ENCODE measurements around the gene ALDH9A1. TPM values are rescaled to one million over a fixed set of nuclear protein-coding genes. Genes with fewer than 3 reads are reported as not detected.

ALDH9A1 gene
- total and polyA plus RNA-seq, 2 donors (not counting 1 experiment from before 2014, with no cell fraction given): 217 to 270 TPM

- no peaks in the 10 kb centered on the region for H4K20me1 ChIP-seq (ENCODE audit: control insufficient read depth, extremely low read depth, insufficient read depth, low read length)
- no peak overlapping the region for H2AFZ ChIP-seq (ENCODE audit: low read length)
- H3K27ac ChIP-seq (ENCODE audit: insufficient read depth, low read length): no peak overlapping the region
- no peak for DNase-seq (ENCODE audit: low read depth in 2 of 2)
- H3K9ac ChIP-seq (ENCODE audit: insufficient read depth, low read length): no peak overlapping the region
- no peaks in the 10 kb centered on the region for H3K79me2 ChIP-seq (ENCODE audit: control insufficient read depth, insufficient read depth, low read length)
- peaks cover 2% of the 10 kb centered on the region for H3K4me1 ChIP-seq (ENCODE audit: control insufficient read depth, extremely low read depth, insufficient read depth, low read length)
- TF ChIP-seq, protein P1, sequence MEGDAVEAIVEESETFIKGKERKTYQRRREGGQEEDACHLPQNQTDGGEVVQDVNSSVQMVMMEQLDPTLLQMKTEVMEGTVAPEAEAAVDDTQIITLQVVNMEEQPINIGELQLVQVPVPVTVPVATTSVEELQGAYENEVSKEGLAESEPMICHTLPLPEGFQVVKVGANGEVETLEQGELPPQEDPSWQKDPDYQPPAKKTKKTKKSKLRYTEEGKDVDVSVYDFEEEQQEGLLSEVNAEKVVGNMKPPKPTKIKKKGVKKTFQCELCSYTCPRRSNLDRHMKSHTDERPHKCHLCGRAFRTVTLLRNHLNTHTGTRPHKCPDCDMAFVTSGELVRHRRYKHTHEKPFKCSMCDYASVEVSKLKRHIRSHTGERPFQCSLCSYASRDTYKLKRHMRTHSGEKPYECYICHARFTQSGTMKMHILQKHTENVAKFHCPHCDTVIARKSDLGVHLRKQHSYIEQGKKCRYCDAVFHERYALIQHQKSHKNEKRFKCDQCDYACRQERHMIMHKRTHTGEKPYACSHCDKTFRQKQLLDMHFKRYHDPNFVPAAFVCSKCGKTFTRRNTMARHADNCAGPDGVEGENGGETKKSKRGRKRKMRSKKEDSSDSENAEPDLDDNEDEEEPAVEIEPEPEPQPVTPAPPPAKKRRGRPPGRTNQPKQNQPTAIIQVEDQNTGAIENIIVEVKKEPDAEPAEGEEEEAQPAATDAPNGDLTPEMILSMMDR (conservative IDR thresholded peaks at IDR 0.05 in 1 of 2, IDR thresholded peaks at IDR 0.05 in 1 of 2; ENCODE audit: low read depth in 1 of 2, low read length in 2 of 2): no peak
- no peak for TF ChIP-seq EZH2 (IDR thresholded peaks at IDR 0.05; ENCODE audit: low read length, missing control alignments)
- no peak overlapping the region for H3K4me2 ChIP-seq (ENCODE audit: extremely low read depth, insufficient read depth, low read length)
- H3K4me3 ChIP-seq (replicated peaks in 1 of 4; ENCODE audit: control extremely low read depth in 1 of 4, insufficient read depth in 1 of 4, low read depth in 3 of 4, low read length in 4 of 4): no peak overlapping the region
- no peaks in the 10 kb centered on the region for H3K27me3 ChIP-seq (ENCODE audit: control insufficient read depth, insufficient read depth, low read length)
- no peaks in the 10 kb centered on the region for H3K9me3 ChIP-seq (ENCODE audit: control insufficient read depth, insufficient read depth, low read depth, low read length)
- H3K36me3 ChIP-seq (ENCODE audit: control insufficient read depth, insufficient read depth, low read length): peaks cover 3% of the 10 kb centered on the region
These were observed 22.6 kb downstream of the ALDH9A1 start for GRCh38 chr1:165675794-165676193.

DNA sequence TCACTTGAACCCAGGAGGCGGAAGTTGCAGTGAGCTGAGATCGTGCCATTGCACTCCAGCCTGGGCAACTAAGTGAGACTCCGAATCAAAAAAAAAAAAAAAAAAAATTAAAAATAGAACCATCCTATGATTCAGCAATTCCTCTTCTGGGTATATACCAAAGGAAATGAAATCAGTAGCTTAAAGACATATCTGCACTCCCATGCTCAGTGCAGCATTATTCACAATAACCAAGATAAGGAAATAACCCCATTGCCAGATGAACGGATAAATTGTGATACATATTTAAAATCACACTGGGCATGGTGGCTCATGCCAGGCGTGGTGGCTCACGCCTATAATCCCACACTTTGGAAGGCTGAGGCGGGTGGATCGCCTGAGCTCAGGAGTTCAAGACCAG lies 23.8 kb downstream of the ALDH9A1 start:
- Histone ChIP-seq H3K4me3 (replicated peaks in 1 of 4; ENCODE audit: control extremely low read depth in 1 of 4, insufficient read depth in 1 of 4, low read depth in 3 of 4, low read length in 4 of 4) (no peak overlapping the region), H3K9me3 (ENCODE audit: control insufficient read depth, insufficient read depth, low read depth, low read length) (no peaks in the 10 kb centered on the region), H3K4me2 (ENCODE audit: extremely low read depth, insufficient read depth, low read length) (no peak overlapping the region), H3K27me3 (ENCODE audit: control insufficient read depth, insufficient read depth, low read length) (no peaks in the 10 kb centered on the region), H3K79me2 (ENCODE audit: control insufficient read depth, insufficient read depth, low read length) (no peaks in the 10 kb centered on the region), H3K27ac (ENCODE audit: insufficient read depth, low read length) (no peak overlapping the region), H3K4me1 (ENCODE audit: control insufficient read depth, extremely low read depth, insufficient read depth, low read length) (peaks cover 2% of the 10 kb centered on the region), H2AFZ (ENCODE audit: low read length) (no peak overlapping the region), H3K36me3 (ENCODE audit: control insufficient read depth, insufficient read depth, low read length) (peaks cover 3% of the 10 kb centered on the region), H3K9ac (ENCODE audit: insufficient read depth, low read length) (no peak overlapping the region), H4K20me1 (ENCODE audit: control insufficient read depth, extremely low read depth, insufficient read depth, low read length) (no peaks in the 10 kb centered on the region)
- TF ChIP-seq, protein P1 (conservative IDR thresholded peaks at IDR 0.05 in 1 of 2, IDR thresholded peaks at IDR 0.05 in 1 of 2; ENCODE audit: low read depth in 1 of 2, low read length in 2 of 2): no peak
- DNase-seq (ENCODE audit: low read depth in 2 of 2): peak in 1 of 2 donors; percentile 33

- Histone ChIP-seq H3K27ac (ENCODE audit: insufficient read depth, low read length) (no peak overlapping the region), H3K36me3 (ENCODE audit: control insufficient read depth, insufficient read depth, low read length) (peaks cover 9% of the 10 kb centered on the region), H3K27me3 (ENCODE audit: control insufficient read depth, insufficient read depth, low read length) (no peaks in the 10 kb centered on the region), H3K4me1 (ENCODE audit: control insufficient read depth, extremely low read depth, insufficient read depth, low read length) (peaks cover 2% of the 10 kb centered on the region), H4K20me1 (ENCODE audit: control insufficient read depth, extremely low read depth, insufficient read depth, low read length) (no peaks in the 10 kb centered on the region), H3K9me3 (ENCODE audit: control insufficient read depth, insufficient read depth, low read depth, low read length) (no peaks in the 10 kb centered on the region), H3K79me2 (ENCODE audit: control insufficient read depth, insufficient read depth, low read length) (no peaks in the 10 kb centered on the region), H3K9ac (ENCODE audit: insufficient read depth, low read length) (no peak overlapping the region), H2AFZ (ENCODE audit: low read length) (no peak overlapping the region), H3K4me3 (replicated peaks in 1 of 4; ENCODE audit: control extremely low read depth in 1 of 4, insufficient read depth in 1 of 4, low read depth in 3 of 4, low read length in 4 of 4) (no peak overlapping the region), H3K4me2 (ENCODE audit: extremely low read depth, insufficient read depth, low read length) (no peak overlapping the region)
- TF ChIP-seq EZH2 (IDR thresholded peaks at IDR 0.05; ENCODE audit: low read length, missing control alignments): no peak
- TF ChIP-seq, protein P1 (conservative IDR thresholded peaks at IDR 0.05 in 1 of 2, IDR thresholded peaks at IDR 0.05 in 1 of 2; ENCODE audit: low read depth in 1 of 2, low read length in 2 of 2): no peak
- peak in 1 of 2 donors; percentile 52 for DNase-seq (ENCODE audit: low read depth in 2 of 2)
These were observed 26.8 kb downstream of the ALDH9A1 start for GRCh38 chr1:165671526-165671925.
